ENCODE data around the gene GATAD2A. TPM values are rescaled to one million over a fixed set of nuclear protein-coding genes. Genes with fewer than 3 reads are reported as not detected.

Gene GATAD2A
- total RNA-seq, 6 experiments from 2014 or later: 23.9 to 59.6 (median 39.2) TPM

GRCh38 chr19:19550485-19550929, 145.0 kb downstream of the GATAD2A start:
- TF ChIP-seq, protein P1, sequence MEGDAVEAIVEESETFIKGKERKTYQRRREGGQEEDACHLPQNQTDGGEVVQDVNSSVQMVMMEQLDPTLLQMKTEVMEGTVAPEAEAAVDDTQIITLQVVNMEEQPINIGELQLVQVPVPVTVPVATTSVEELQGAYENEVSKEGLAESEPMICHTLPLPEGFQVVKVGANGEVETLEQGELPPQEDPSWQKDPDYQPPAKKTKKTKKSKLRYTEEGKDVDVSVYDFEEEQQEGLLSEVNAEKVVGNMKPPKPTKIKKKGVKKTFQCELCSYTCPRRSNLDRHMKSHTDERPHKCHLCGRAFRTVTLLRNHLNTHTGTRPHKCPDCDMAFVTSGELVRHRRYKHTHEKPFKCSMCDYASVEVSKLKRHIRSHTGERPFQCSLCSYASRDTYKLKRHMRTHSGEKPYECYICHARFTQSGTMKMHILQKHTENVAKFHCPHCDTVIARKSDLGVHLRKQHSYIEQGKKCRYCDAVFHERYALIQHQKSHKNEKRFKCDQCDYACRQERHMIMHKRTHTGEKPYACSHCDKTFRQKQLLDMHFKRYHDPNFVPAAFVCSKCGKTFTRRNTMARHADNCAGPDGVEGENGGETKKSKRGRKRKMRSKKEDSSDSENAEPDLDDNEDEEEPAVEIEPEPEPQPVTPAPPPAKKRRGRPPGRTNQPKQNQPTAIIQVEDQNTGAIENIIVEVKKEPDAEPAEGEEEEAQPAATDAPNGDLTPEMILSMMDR (IDR thresholded peaks at IDR 0.05): no peak
- TF ChIP-seq POLR2A (IDR thresholded peaks at IDR 0.05): no peak
- Histone ChIP-seq H3K36me3 (no peaks in the 10 kb centered on the region), H3K27ac (no peak overlapping the region), H3K27me3 (no peaks in the 10 kb centered on the region), H3K9me3 (no peaks in the 10 kb centered on the region), H3K4me1 (no peaks in the 10 kb centered on the region), H3K4me3 (no peak overlapping the region)
- intact Hi-C loops (cut with DNase I): no loop called here
- DNase-seq (no peak), ATAC-seq (no peak)
- no CpG with 5 or more reads among the region's 8 CpGs for WGBS (ENCODE audit: insufficient coverage, low coverage, low lambda C conversion rate, missing lambda C conversion rate)

GRCh38 chr19:19550972-19551852, 145.7 kb downstream of the GATAD2A start:
- H3K9me3 ChIP-seq: no peaks in the 10 kb centered on the region
- TF ChIP-seq, protein P1 (IDR thresholded peaks at IDR 0.05): no peak
- TF ChIP-seq POLR2A (IDR thresholded peaks at IDR 0.05): no peak
- H3K36me3 ChIP-seq: no peaks in the 10 kb centered on the region
- no peaks in the 10 kb centered on the region for H3K27me3 ChIP-seq
- H3K4me1 ChIP-seq: no peaks in the 10 kb centered on the region
- H3K4me3 ChIP-seq: no peak overlapping the region
- ATAC-seq (no peak), DNase-seq (no peak)
- WGBS (ENCODE audit: insufficient coverage, low coverage, low lambda C conversion rate, missing lambda C conversion rate): 83% methylated on average over 2 of the region's 10 CpGs
- intact Hi-C loops (cut with DNase I): no loop called here
- H3K27ac ChIP-seq: no peak overlapping the region

DNA sequence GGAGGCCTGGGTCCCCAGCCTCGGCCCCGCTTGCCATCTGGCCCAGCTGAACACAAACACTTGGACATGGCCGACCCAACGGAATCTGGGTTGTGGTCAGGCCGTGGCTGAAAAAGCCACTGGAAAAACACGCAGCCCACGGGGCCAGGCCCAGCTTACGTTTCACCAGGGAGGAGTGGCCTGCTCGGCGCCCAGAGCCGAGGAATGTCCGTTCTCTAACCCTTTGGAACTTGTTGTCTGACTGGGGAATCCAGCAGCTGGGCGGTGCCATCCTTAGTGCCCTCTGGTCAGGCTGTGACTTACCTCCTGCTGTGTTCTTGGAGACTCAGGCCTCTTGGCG, 146.3 kb downstream of the GATAD2A start:
- Histone ChIP-seq H3K4me3 (no peak overlapping the region), H3K9me3 (no peaks in the 10 kb centered on the region), H3K27ac (no peak overlapping the region), H3K27me3 (no peaks in the 10 kb centered on the region), H3K36me3 (no peaks in the 10 kb centered on the region), H3K4me1 (no peaks in the 10 kb centered on the region)
- TF ChIP-seq POLR2A (IDR thresholded peaks at IDR 0.05): no peak
- TF ChIP-seq, protein P1 (IDR thresholded peaks at IDR 0.05): no peak
- no CpG with 5 or more reads among the region's 14 CpGs for WGBS (ENCODE audit: insufficient coverage, low coverage, low lambda C conversion rate, missing lambda C conversion rate)
- DNase-seq: no peak
- no peak for ATAC-seq
- intact Hi-C loops (cut with DNase I): no loop called here

- TF ChIP-seq POLR2A (IDR thresholded peaks at IDR 0.05): no peak
- TF ChIP-seq, protein P1 (IDR thresholded peaks at IDR 0.05): peak; percentile 21 to 39 (median 26)
- WGBS (ENCODE audit: insufficient coverage, low coverage, low lambda C conversion rate, missing lambda C conversion rate): no CpG with 5 or more reads among the region's 6 CpGs
- no peaks in the 10 kb centered on the region for H3K4me1 ChIP-seq
- peak in 2 of 4 donors; percentile 31 to 48 for ATAC-seq
- intact Hi-C loops (cut with DNase I): no loop called here
- DNase-seq: no peak
- H3K9me3 ChIP-seq: no peaks in the 10 kb centered on the region
- no peaks in the 10 kb centered on the region for H3K27me3 ChIP-seq
- H3K27ac ChIP-seq: no peak overlapping the region
- H3K4me3 ChIP-seq: no peak overlapping the region
- H3K36me3 ChIP-seq: no peaks in the 10 kb centered on the region
These were observed 147.3 kb downstream of the GATAD2A start for GRCh38 chr19:19552798-19553197.
